Measurements from ENCODE around the gene TOMM34.
A peak's percentile ranks its signal among the peaks of the same experiment; 100 is the strongest.

Gene TOMM34

GRCh38 chr20:44909872-44910689 lies 50.1 kb downstream of the TOMM34 start, which contains the start of gene PABPC1L:
TSS of gene PABPC1L (plus strand) at chr20:44910060. CDS start at chr20:44910144, 84 bp downstream.
- Histone ChIP-seq H3K4me3 (peak within 1 kb of the TSS; percentile 90), H3K27ac (no peak within 1 kb of the TSS)
- TF ChIP-seq CTCF (IDR thresholded peaks at IDR 0.05), result no peak
- peak; percentile 75 for DNase-seq (ENCODE audit: low spot score)

GRCh38 chr20:44908987-44909871 lies 51.0 kb downstream of the TOMM34 start:
- Histone ChIP-seq H3K4me3 (peak overlapping the region; percentile 90), H3K27ac (no peak overlapping the region)
- no peak for DNase-seq (ENCODE audit: low spot score)
- no peak for TF ChIP-seq CTCF (IDR thresholded peaks at IDR 0.05)

GRCh38 chr20:44904377-44904776 lies 55.8 kb downstream of the TOMM34 start:
- Histone ChIP-seq H3K4me3 (no peak overlapping the region), H3K27ac (no peak overlapping the region)
- TF ChIP-seq CTCF (IDR thresholded peaks at IDR 0.05), result no peak
- no peak for DNase-seq (ENCODE audit: low spot score)

GRCh38 chr20:44901974-44902373 lies 58.2 kb downstream of the TOMM34 start:
- no peak overlapping the region for H3K4me3 ChIP-seq
- DNase-seq (ENCODE audit: low spot score), result no peak
- TF ChIP-seq CTCF (IDR thresholded peaks at IDR 0.05), result no peak
- H3K27ac ChIP-seq, result no peak overlapping the region

GRCh38 chr20:44900231-44900854 lies 59.9 kb downstream of the TOMM34 start:
- no peak overlapping the region for H3K4me3 ChIP-seq
- DNase-seq (ENCODE audit: low spot score), result no peak
- no peak for TF ChIP-seq CTCF (IDR thresholded peaks at IDR 0.05)
- H3K27ac ChIP-seq, result no peak overlapping the region

GRCh38 chr20:44897133-44897532 lies 63.1 kb downstream of the TOMM34 start:
- DNase-seq (ENCODE audit: low spot score), result no peak
- TF ChIP-seq CTCF (IDR thresholded peaks at IDR 0.05), result no peak
- peak overlapping the region; percentile 17 for H3K4me3 ChIP-seq
- peak overlapping the region in 1 of 2 donors; percentile 49 for H3K27ac ChIP-seq
